Sigmoid colon (tissue), 4 donors: ENCODE measurements around the gene WNT11.

ENCODE experiments used
- CTCF ChIP-seq, 4 experiments: fragments of 450-650 bp in 3 of 4; fragments of 200-600 bp in 1 of 4; IDR thresholded peaks; one replicate each; pipeline ENCODE4 v1.5.1; 2016 to 2019; ENCODE audit warnings: antibody characterized with exemption in 4 of 4, mild to moderate bottlenecking in 3 of 4, moderate library complexity in 2 of 4
- EP300 ChIP-seq, 4 donors: sonication (generic); formaldehyde crosslinking; IDR thresholded peaks; one replicate each; pipeline ENCODE4 v1.6.1; 2017; ENCODE audit warnings: antibody characterized with exemption in 4 of 4
- POLR2AphosphoS5 ChIP-seq, 4 donors: sonication (generic); formaldehyde crosslinking; IDR thresholded peaks; one replicate each; pipeline ENCODE4 v1.6.1; 2017; ENCODE audit warnings: antibody characterized with exemption in 4 of 4

- TF ChIP-seq CTCF (IDR thresholded peaks at IDR 0.05) = no peak
- TF ChIP-seq POLR2AphosphoS5 (IDR thresholded peaks at IDR 0.05) = no peak
- no peak for TF ChIP-seq EP300 (IDR thresholded peaks at IDR 0.05)
Observed at GRCh38 chr11:76150141-76150540, 56.2 kb downstream of the WNT11 start.
